Measurements from ENCODE around the gene SLC38A5.

- TF ChIP-seq CTCF (IDR thresholded peaks at IDR 0.05) = no peak
- TF ChIP-seq POLR2A (IDR thresholded peaks at IDR 0.05) = no peak
Measured at GRCh38 chrX:48460031-48460430, 10.0 kb downstream of the SLC38A5 start.
